Psoas muscle (tissue), 8 donors: ENCODE measurements around the gene FANCC. TPM values are rescaled to one million over a fixed set of nuclear protein-coding genes. Genes with fewer than 3 reads are reported as not detected.

Experiments used
- ATAC-seq, 4 donors: fragments of 200-7000 bp; cut with Tn5 transposase; one replicate each; pipeline ENCODE4 v1.9.1; 2020; ENCODE audit warnings: moderate library complexity in 3 of 4, mild to moderate bottlenecking in 2 of 4
- DNase-seq, 2 donors: peaks; one replicate each; pipeline ENCODE4 v3.0.0-alpha.2; 2020
- H3K27ac ChIP-seq: fragments of 200-600 bp; one replicate; pipeline ENCODE4 v1.8.0; 2022
- H3K27me3 ChIP-seq, 3 donors: fragments of 200-600 bp in 1 of 3; one replicate each; pipeline versions ENCODE4 v1.6.1 to v1.8.0; 2013 to 2022; ENCODE audit warnings: low read length in 2 of 3, mild to moderate bottlenecking in 2 of 3, moderate library complexity in 1 of 3; ENCODE audit not compliant: insufficient read depth in 3 of 3
- H3K36me3 ChIP-seq, 2 donors: fragments of 200-600 bp in 1 of 2; one replicate each; pipeline versions ENCODE4 v1.6.1 to v1.8.0; 2013 to 2022; ENCODE audit warnings: low read depth in 1 of 2, mild to moderate bottlenecking in 1 of 2, moderate library complexity in 1 of 2; ENCODE audit not compliant: insufficient read depth in 1 of 2
- H3K4me1 ChIP-seq: fragments of 200-600 bp; one replicate; pipeline ENCODE4 v1.8.0; 2022
- H3K4me3 ChIP-seq: fragments of 200-600 bp; one replicate; pipeline ENCODE4 v1.8.0; 2022; ENCODE audit warnings: mild to moderate bottlenecking
- H3K9me3 ChIP-seq: fragments of 200-600 bp; one replicate; pipeline ENCODE4 v1.8.0; 2022
- WGBS, 3 donors: extraction: QIAGEN DNeasy Blood & Tissue Kit; methylation state at CpG; one replicate each; pipeline versions ENCODE4 v1.1.6 to v1.1.7; 2013; 5-methylcytosine and 5-hydroxymethylcytosine counted together
- intact Hi-C, 2 donors: fragments of 100-400 bp; cut with DNase I; formaldehyde crosslinking; loops; one replicate each; pipeline versions ENCODE4 v1.11.0 to v1.14.2; 2022
- polyA plus RNA-seq, 3 donors: library from polyadenylated mRNA; stranded (reverse); fragments of 200-250 nt; gene quantifications; one replicate each; pipeline ENCODE4 v1.2.3, GENCODE V29; 2013
- total RNA-seq, 4 donors: library from RNA; stranded (reverse); fragmentation: NEBNext Ultra II Directional in 2 of 4; extraction: Animal tissue kit (Norgen Biotek cat#: 25700) in 2 of 4; gene quantifications; one replicate each; pipeline versions ENCODE4 v1.2.1 to v1.2.4, GENCODE V29; 2021 to 2023
- TF ChIP-seq, protein P1 (sequence below): fragments of 200-600 bp; IDR thresholded peaks from one replicate; pipeline ENCODE4 v1.8.0; 2022; ENCODE audit warnings: antibody characterized with exemption
- donor health status: healthy with polysubstance abuse.
- donor health status: DM: no; HTN: no; CAD: no; lungs with moderate emphysema.
- donor health status: Bipolar disorder and iron deficiency.
- donor health status: healthy.
- donor health status: DM: yes; HTN: yes; CAD: no.
- donor health status: DM: no; HTN: no; CAD: no.
- donor health status: DM: no; HTN: no; CAD: no.
- donor health status: DM: yes; HTN: yes; CAD: no.

FANCC gene
- total and polyA plus RNA-seq, 7 donors: 2.1 to 5.2 (median 3.6) TPM

DNA sequence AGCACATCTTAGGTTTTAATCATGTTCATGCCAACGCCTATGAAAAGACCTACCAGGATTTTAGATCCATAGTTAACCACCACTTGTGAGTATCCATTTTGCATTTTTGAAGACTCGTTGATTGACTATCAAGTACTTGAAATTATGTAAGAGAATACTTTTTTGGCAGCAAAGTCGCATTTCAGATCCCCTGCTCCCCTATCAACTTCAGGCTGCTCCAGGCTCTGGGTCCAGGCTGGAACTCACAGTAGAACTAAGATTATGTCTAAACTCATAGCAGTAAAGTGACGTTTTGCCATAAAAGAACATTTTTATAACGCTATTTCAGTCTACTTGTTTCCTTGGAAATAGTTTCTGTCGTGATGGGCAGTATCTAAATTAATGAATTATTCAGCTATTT lies 267.7 kb downstream of the FANCC start:
- TF ChIP-seq, protein P1, sequence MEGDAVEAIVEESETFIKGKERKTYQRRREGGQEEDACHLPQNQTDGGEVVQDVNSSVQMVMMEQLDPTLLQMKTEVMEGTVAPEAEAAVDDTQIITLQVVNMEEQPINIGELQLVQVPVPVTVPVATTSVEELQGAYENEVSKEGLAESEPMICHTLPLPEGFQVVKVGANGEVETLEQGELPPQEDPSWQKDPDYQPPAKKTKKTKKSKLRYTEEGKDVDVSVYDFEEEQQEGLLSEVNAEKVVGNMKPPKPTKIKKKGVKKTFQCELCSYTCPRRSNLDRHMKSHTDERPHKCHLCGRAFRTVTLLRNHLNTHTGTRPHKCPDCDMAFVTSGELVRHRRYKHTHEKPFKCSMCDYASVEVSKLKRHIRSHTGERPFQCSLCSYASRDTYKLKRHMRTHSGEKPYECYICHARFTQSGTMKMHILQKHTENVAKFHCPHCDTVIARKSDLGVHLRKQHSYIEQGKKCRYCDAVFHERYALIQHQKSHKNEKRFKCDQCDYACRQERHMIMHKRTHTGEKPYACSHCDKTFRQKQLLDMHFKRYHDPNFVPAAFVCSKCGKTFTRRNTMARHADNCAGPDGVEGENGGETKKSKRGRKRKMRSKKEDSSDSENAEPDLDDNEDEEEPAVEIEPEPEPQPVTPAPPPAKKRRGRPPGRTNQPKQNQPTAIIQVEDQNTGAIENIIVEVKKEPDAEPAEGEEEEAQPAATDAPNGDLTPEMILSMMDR: no peak
- Histone ChIP-seq H3K4me3 (peak overlapping the region; percentile 74), H3K27ac (peak overlapping the region; percentile 93), H3K36me3 (peaks cover 0 to 7% of the 10 kb centered on the region in 2 donors), H3K27me3 (no peaks in the 10 kb centered on the region), H3K4me1 (peaks cover 68% of the 10 kb centered on the region), H3K9me3 (no peaks in the 10 kb centered on the region)
- intact Hi-C loops: loop anchor here (2.0 to 5.0 kb wide), 2 partner anchors 42 to 43 kb away; no protein-coding TSS in a partner anchor
- DNase-seq (no peak), ATAC-seq (no peak)
- WGBS, 3 donors: 21 to 30% (median 26%) methylated on average over 6 of the region's 6 CpGs

Other genes with a start within 250 kb of the FANCC start
- 1 to 10 TPM; 3.5 to 7.5 (median 4.2) TPM for gene PTCH1, start 199.3 kb upstream of the FANCC start, total RNA-seq
- 1 to 10 TPM in 2 of 3 donors, under 1 TPM in 1; 0.81 to 7.4 (median 2.1) TPM for gene PTCH1, start 199.3 kb upstream of the FANCC start, polyA plus RNA-seq